Activated T-helper 1 cell treated with anti-CD3 and anti-CD28 coated beads, Interleukin-12 subunit alpha, Interleukin-12 subunit beta, Interleukin-2, Interleukin-4 antibody, amounts not matched to agents 30 ng/mL and 10 ng/mL and 1 ng/mL, durations not matched to agents 14 hours and 24 hours and 36 hours (primary cell): Measurements from ENCODE around the gene IDH2. TPM values are rescaled to one million over a fixed set of nuclear protein-coding genes. Genes with fewer than 3 reads are reported as not detected.
"Not testable (repeated sequence)": the region's sequence is repeated elsewhere in the genome, so short reads cannot be mapped to it uniquely, and the experiment has no call there.

Source experiments
- DNase-seq: peaks from one replicate; pipeline ENCODE4 v3.0.0; 2021; ENCODE audit warnings: low spot score
- H3K27ac Mint-ChIP-seq: one replicate; pipeline ENCODE4 v1.8.0; 2021; ENCODE audit warnings: mild to moderate bottlenecking, mixed read lengths
- H3K27me3 Mint-ChIP-seq: one replicate; pipeline ENCODE4 v1.8.0; 2022; ENCODE audit warnings: mild to moderate bottlenecking, moderate library complexity, mixed read lengths; ENCODE audit not compliant: insufficient read depth
- H3K36me3 Mint-ChIP-seq: one replicate; pipeline ENCODE4 v1.8.0; 2021; ENCODE audit warnings: low read depth, mixed read lengths
- H3K4me1 Mint-ChIP-seq: one replicate; pipeline ENCODE4 v1.8.0; 2021; ENCODE audit warnings: low read depth, mixed read lengths
- H3K4me3 Mint-ChIP-seq: one replicate; pipeline ENCODE4 v1.8.0; 2021; ENCODE audit warnings: mild to moderate bottlenecking, moderate library complexity, mixed read lengths
- H3K9me3 Mint-ChIP-seq: one replicate; pipeline ENCODE4 v1.8.0; 2021; ENCODE audit warnings: mixed read lengths
- intact Hi-C: fragments of 100-400 bp; cut with micrococcal nuclease; formaldehyde crosslinking; loops from one replicate; pipeline ENCODE4 v1.15.1; 2024
- total RNA-seq: library from RNA; stranded (reverse); gene quantifications from 2 replicates; pipeline ENCODE4 v1.2.3, GENCODE V29; 2022

IDH2 gene
- total RNA-seq, 1 donor from 2014 or later: 94.1 TPM

GRCh38 chr15:90132437-90132836 lies 30.2 kb upstream of the IDH2 start:
- no peak for DNase-seq
- Mint-ChIP-seq H3K36me3 (no peaks in the 10 kb centered on the region), H3K4me1 (peaks cover 6% of the 10 kb centered on the region), H3K4me3 (no peak overlapping the region), H3K27ac (no peak overlapping the region), H3K9me3 (no peaks in the 10 kb centered on the region), H3K27me3 (peaks cover 5% of the 10 kb centered on the region)
- intact Hi-C loops: no loop called here

DNA sequence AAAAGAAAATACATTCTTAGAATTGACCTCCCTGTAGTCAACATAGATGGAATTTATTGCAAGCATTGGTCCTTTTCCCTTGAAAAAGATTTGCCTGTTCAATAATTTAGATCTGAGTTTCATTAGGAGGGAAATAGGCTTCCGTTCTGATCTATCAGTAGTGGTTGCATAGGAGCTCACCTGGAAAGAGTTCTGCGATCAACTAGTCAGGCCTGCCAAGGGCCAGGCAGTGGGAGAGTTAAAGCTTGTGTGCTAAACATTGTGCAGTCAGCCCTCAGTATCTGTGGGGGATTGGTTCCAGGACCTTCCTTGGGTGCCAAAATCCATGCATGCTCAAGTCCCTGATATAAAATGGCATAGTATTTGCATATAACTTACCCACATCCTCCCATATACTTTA lies 29.6 kb upstream of the IDH2 start:
- Mint-ChIP-seq H3K27me3 (peaks cover 8% of the 10 kb centered on the region), H3K36me3 (no peaks in the 10 kb centered on the region)

DNA sequence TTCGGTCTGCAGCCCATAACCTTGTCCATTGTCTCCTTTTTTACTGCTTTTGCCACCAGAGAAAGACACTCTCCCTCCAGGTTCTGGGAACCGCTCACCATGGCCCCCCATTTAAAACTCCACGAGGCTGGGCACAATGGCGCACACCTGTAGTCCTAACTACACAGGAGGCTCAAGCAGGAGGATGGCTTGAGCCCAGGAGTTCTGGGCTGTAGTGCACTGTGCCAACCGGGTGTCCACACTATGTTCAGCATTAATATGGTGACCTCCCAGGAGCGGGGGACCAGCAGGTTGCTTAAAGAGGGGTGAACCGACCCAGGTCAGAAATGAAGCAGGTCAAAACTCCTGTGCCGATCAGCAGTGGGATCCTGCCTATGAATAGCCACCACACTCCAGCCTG lies 28.0 kb upstream of the IDH2 start:
- no peaks in the 10 kb centered on the region for H3K9me3 Mint-ChIP-seq
- no peak overlapping the region for H3K27ac Mint-ChIP-seq
- peaks cover 13% of the 10 kb centered on the region for H3K4me1 Mint-ChIP-seq
- no peaks in the 10 kb centered on the region for H3K36me3 Mint-ChIP-seq
- H3K27me3 Mint-ChIP-seq: peaks cover 8% of the 10 kb centered on the region
- H3K4me3 Mint-ChIP-seq: no peak overlapping the region
- intact Hi-C loops: no loop called here
- DNase-seq: no peak

More for the DNA sequence above, 29.6 kb upstream of the IDH2 start:
- Mint-ChIP-seq H3K27ac (no peak overlapping the region), H3K4me3 (no peak overlapping the region), H3K9me3 (no peaks in the 10 kb centered on the region), H3K4me1 (peaks cover 6% of the 10 kb centered on the region)
- DNase-seq: no peak
- intact Hi-C loops: no loop called here

GRCh38 chr15:90126596-90127435 lies 24.5 kb upstream of the IDH2 start:
- Mint-ChIP-seq H3K9me3 (no peaks in the 10 kb centered on the region), H3K27me3 (peaks cover 9% of the 10 kb centered on the region), H3K27ac (no peak overlapping the region), H3K4me3 (no peak overlapping the region), H3K4me1 (peaks cover 14% of the 10 kb centered on the region), H3K36me3 (no peaks in the 10 kb centered on the region)
- no peak for DNase-seq
- intact Hi-C loops: no loop called here

DNA sequence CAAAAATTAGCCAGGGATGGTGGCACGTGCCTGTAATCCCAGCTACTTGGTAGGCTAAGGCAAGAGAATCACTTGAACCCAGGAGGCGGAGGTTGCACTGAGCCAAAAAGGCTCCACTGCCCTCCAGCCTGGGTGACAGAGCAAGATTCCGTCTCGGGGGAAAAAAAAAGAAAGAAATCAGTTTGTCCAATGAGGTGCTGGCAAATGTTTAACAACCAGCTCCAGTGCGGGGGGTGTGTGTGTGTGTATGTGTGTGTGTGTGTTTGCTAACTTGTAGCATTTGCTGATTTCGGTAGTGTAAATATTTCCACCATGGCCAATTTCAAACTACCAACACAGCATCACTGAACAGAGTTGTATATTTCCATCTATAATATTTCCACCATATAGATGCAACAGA lies 23.8 kb upstream of the IDH2 start:
- H3K4me1 Mint-ChIP-seq: peaks cover 14% of the 10 kb centered on the region
- H3K36me3 Mint-ChIP-seq: no peaks in the 10 kb centered on the region
- no peak overlapping the region for H3K27ac Mint-ChIP-seq
- intact Hi-C loops: no loop called here
- no peaks in the 10 kb centered on the region for H3K9me3 Mint-ChIP-seq
- H3K4me3 Mint-ChIP-seq: no peak overlapping the region
- peaks cover 10% of the 10 kb centered on the region for H3K27me3 Mint-ChIP-seq
- no peak for DNase-seq

- H3K4me1 Mint-ChIP-seq: peaks cover 9% of the 10 kb centered on the region
- H3K9me3 Mint-ChIP-seq: no peaks in the 10 kb centered on the region
- H3K27me3 Mint-ChIP-seq: peaks cover 19% of the 10 kb centered on the region
- no peak overlapping the region for H3K4me3 Mint-ChIP-seq
- intact Hi-C loops: no loop called here
- no peak overlapping the region for H3K27ac Mint-ChIP-seq
- DNase-seq: no peak
- H3K36me3 Mint-ChIP-seq: no peaks in the 10 kb centered on the region
Measured at GRCh38 chr15:90124507-90124906, 22.2 kb upstream of the IDH2 start.

- Mint-ChIP-seq H3K4me1 (peaks cover 8% of the 10 kb centered on the region), H3K9me3 (no peaks in the 10 kb centered on the region), H3K27me3 (peaks cover 22% of the 10 kb centered on the region), H3K36me3 (no peaks in the 10 kb centered on the region), H3K27ac (no peak overlapping the region), H3K4me3 (no peak overlapping the region)
- intact Hi-C loops: no loop called here
- no peak for DNase-seq
Measured at GRCh38 chr15:90121086-90121485, 18.8 kb upstream of the IDH2 start.

DNA sequence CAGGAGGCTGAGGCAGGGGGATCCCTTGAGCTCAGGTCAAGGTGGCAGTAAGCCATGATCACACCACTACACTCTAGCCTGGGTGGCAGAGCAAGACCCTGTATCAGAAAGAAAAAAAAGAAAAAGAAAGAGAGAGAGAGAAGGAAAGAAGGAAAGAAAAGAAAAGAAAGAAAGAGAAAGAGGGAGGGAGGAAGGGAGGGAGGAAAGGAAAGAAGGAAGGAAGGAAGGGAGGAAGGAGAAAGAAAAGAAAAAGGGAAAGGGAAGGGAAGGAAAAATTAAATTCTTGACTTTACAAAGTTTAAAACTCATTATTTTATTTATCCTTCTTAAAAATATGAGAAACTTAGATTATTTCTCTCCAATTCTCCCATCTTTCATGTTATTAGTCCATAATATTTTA lies 17.1 kb upstream of the IDH2 start:
- H3K9me3 Mint-ChIP-seq: peaks cover 4% of the 10 kb centered on the region
- H3K36me3 Mint-ChIP-seq: peaks cover 3% of the 10 kb centered on the region
- H3K4me1 Mint-ChIP-seq: no peaks in the 10 kb centered on the region
- H3K27me3 Mint-ChIP-seq: peaks cover 22% of the 10 kb centered on the region
- no peak for DNase-seq
- intact Hi-C loops: no loop called here
- H3K27ac Mint-ChIP-seq: no peak overlapping the region
- no peak overlapping the region for H3K4me3 Mint-ChIP-seq

- H3K9me3 Mint-ChIP-seq: peaks cover 11% of the 10 kb centered on the region
- no peak overlapping the region for H3K4me3 Mint-ChIP-seq
- no peak overlapping the region for H3K27ac Mint-ChIP-seq
- intact Hi-C loops: no loop called here
- H3K36me3 Mint-ChIP-seq: peaks cover 4% of the 10 kb centered on the region
- H3K27me3 Mint-ChIP-seq: peaks cover 13% of the 10 kb centered on the region
- no peaks in the 10 kb centered on the region for H3K4me1 Mint-ChIP-seq
- no peak for DNase-seq
Measured at GRCh38 chr15:90115783-90116182, 13.5 kb upstream of the IDH2 start.

DNA sequence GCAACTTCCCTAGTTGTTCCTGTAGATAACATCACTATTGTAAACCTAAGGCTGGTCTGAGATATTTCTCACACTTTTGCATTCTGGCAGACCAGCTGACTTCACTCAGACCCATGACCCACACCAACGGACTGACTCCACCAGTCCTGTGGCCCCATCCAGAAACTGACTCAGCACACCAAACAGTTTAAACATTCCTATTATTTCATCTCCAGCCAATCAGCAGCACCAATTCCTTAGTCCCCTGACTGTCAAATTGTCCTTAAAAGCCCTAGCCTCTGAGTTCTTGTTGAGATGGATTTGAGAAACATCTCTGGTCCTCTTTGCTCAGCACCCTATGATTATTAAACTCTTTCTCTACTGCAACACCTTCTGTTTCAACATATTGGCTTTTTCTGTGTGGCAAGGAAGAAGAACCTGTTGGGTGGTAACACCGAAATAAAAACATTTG lies 12.2 kb upstream of the IDH2 start:
- intact Hi-C loops: no loop called here
- Mint-ChIP-seq H3K36me3 (peaks cover 4% of the 10 kb centered on the region), H3K4me1 (no peaks in the 10 kb centered on the region), H3K4me3 (no peak overlapping the region), H3K9me3 (peaks cover 11% of the 10 kb centered on the region), H3K27me3 (peaks cover 6% of the 10 kb centered on the region), H3K27ac (no peak overlapping the region)
- DNase-seq: no peak

DNA sequence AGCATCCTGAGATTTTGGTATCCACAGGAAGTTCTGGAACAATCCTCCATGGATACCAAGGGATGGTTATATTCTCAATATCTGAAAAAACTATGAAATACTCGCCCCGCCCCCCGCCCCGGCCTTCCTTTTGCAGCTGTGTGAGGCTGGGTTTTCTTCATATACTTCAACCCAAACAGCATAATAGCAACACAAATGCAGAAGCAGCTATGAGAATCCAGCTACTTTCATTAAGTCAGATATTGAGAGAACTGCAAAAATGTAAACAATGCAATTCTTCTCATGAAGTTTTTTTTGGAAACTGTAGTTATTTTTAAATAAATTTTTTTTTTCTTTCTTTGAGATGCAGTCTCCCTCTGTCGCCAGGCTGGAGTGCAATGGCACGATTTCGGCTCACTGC lies 10.9 kb upstream of the IDH2 start:
- Mint-ChIP-seq H3K27me3 (peaks cover 2% of the 10 kb centered on the region), H3K4me3 (no peak overlapping the region), H3K36me3 (peaks cover 4% of the 10 kb centered on the region), H3K27ac (no peak overlapping the region), H3K9me3 (peaks cover 11% of the 10 kb centered on the region), H3K4me1 (no peaks in the 10 kb centered on the region)
- DNase-seq: no peak
- intact Hi-C loops: no loop called here

- peaks cover 12% of the 10 kb centered on the region for H3K27me3 Mint-ChIP-seq
- not testable (repeated sequence) for H3K9me3 Mint-ChIP-seq, DNase-seq, H3K36me3 Mint-ChIP-seq, H3K4me1 Mint-ChIP-seq, H3K4me3 Mint-ChIP-seq, H3K27ac Mint-ChIP-seq
- intact Hi-C loops: loop anchor here (10.0 kb wide), 1 partner anchor 1746 kb away; the partner anchor contains the start of gene SLCO3A1
Measured at GRCh38 chr15:90109163-90109751, 7.0 kb upstream of the IDH2 start.

DNA sequence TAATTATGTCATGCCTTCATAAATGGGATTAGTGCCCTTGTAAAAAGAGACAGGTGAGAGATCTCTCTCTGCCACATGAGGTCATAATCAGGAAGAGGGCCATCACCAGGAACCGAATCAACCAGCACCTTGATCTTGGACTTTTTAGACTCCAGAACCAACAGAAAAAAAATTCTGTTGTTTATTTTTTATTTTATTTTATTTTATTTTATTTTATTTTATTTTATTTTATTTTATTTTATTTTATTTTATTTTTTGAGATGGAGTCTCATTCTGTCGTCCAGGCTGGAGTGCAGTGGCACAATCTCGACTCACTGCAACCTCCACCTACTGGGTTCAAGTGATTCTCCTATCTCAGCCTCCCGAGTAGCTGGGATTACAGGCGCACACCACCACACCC lies 5.8 kb upstream of the IDH2 start:
- intact Hi-C loops: loop anchor here (10.0 kb wide), 1 partner anchor 1747 kb away; the partner anchor contains the start of gene SLCO3A1
- H3K27ac Mint-ChIP-seq, DNase-seq: not testable (repeated sequence)

More for the DNA sequence above, 5.8 kb upstream of the IDH2 start:
- H3K36me3 Mint-ChIP-seq, H3K9me3 Mint-ChIP-seq, H3K4me3 Mint-ChIP-seq, H3K4me1 Mint-ChIP-seq: not testable (repeated sequence)
- peaks cover 12% of the 10 kb centered on the region for H3K27me3 Mint-ChIP-seq
